ENCODE data around the gene SMURF2. TPM values are rescaled to one million over a fixed set of nuclear protein-coding genes. Genes with fewer than 3 reads are reported as not detected.

Gene SMURF2
- total RNA-seq, 4 donors from 2014 or later: 18.2 to 28.0 (median 21.3) TPM

GRCh38 chr17:64519601-64520000 lies 142.5 kb downstream of the SMURF2 start:
- no peaks in the 10 kb centered on the region for H3K9me3 ChIP-seq
- no peaks in the 10 kb centered on the region for H3K27me3 ChIP-seq
- 92 to 95% methylated on average over 6 of the region's 6 CpGs for WGBS, 2 donors
- H3K4me3 ChIP-seq: no peak overlapping the region
- TF ChIP-seq EP300 (IDR thresholded peaks at IDR 0.05) (no peak), CTCF (IDR thresholded peaks at IDR 0.05) (no peak), POLR2A (IDR thresholded peaks at IDR 0.05) (no peak)
- H3K27ac ChIP-seq: no peak overlapping the region
- peaks cover 0 to 99% (median 12%) of the 10 kb centered on the region in 3 donors for H3K36me3 ChIP-seq
- H3K4me1 ChIP-seq: no peaks in the 10 kb centered on the region
- DNase-seq (ENCODE audit: low spot score in 2 of 2): no peak

- WGBS, 2 donors: 90 to 100% methylated on average over 1 of the region's 1 CpG
- Histone ChIP-seq H3K4me1 (no peaks in the 10 kb centered on the region), H3K9me3 (no peaks in the 10 kb centered on the region), H3K27me3 (no peaks in the 10 kb centered on the region), H3K27ac (no peak overlapping the region), H3K36me3 (peaks cover 0 to 80% (median 21%) of the 10 kb centered on the region in 3 donors), H3K4me3 (no peak overlapping the region)
- no peak for TF ChIP-seq CTCF (IDR thresholded peaks at IDR 0.05)
- no peak for TF ChIP-seq POLR2A (IDR thresholded peaks at IDR 0.05)
- no peak for TF ChIP-seq EP300 (IDR thresholded peaks at IDR 0.05)
- DNase-seq (ENCODE audit: low spot score in 2 of 2): no peak
Observed at GRCh38 chr17:64515829-64516228, 146.3 kb downstream of the SMURF2 start.

- H3K4me3 ChIP-seq: no peak overlapping the region
- DNase-seq (ENCODE audit: low spot score in 2 of 2): no peak
- H3K36me3 ChIP-seq: peaks cover 0 to 80% (median 25%) of the 10 kb centered on the region in 3 donors
- peaks cover 0 to under 1% (median 0%) of the 10 kb centered on the region in 4 donors for H3K4me1 ChIP-seq
- no peaks in the 10 kb centered on the region for H3K9me3 ChIP-seq
- TF ChIP-seq EP300 (IDR thresholded peaks at IDR 0.05): no peak
- TF ChIP-seq CTCF (IDR thresholded peaks at IDR 0.05): no peak
- 75 to 90% methylated on average over 2 of the region's 2 CpGs for WGBS, 2 donors
- H3K27me3 ChIP-seq: no peaks in the 10 kb centered on the region
- no peak overlapping the region for H3K27ac ChIP-seq
Observed at GRCh38 chr17:64515419-64515818, 146.7 kb downstream of the SMURF2 start.

DNA sequence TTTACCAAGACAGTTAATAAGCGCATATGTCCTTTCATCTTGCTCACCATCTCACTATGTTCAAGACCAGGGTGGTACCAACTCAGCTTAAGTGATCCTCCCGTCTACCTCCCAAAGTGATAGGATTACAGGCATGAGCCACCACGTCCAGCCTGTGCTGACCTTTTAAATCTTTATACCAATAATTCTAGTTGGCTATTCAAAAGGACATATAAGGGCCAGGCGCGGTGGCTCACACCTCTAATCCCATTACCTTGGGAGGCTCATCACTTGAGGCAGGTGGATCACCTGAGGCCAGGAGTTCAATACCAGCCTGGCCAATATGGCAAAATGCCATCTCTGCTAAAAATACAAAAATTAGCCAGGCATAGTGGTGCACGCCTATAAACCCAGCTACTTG lies 152.9 kb downstream of the SMURF2 start:
- DNase-seq (ENCODE audit: low spot score in 2 of 2): no peak
- Histone ChIP-seq H3K27me3 (no peaks in the 10 kb centered on the region), H3K9me3 (no peaks in the 10 kb centered on the region), H3K4me1 (peaks cover 0 to 35% (median 25%) of the 10 kb centered on the region in 4 donors), H3K4me3 (no peak overlapping the region), H3K36me3 (peaks cover 2 to 39% (median 21%) of the 10 kb centered on the region in 3 donors), H3K27ac (no peak overlapping the region)
- 79 to 86% methylated on average over 6 of the region's 6 CpGs for WGBS, 2 donors
- TF ChIP-seq EP300 (IDR thresholded peaks at IDR 0.05) (no peak), POLR2A (IDR thresholded peaks at IDR 0.05) (no peak), CTCF (IDR thresholded peaks at IDR 0.05) (no peak)

DNA sequence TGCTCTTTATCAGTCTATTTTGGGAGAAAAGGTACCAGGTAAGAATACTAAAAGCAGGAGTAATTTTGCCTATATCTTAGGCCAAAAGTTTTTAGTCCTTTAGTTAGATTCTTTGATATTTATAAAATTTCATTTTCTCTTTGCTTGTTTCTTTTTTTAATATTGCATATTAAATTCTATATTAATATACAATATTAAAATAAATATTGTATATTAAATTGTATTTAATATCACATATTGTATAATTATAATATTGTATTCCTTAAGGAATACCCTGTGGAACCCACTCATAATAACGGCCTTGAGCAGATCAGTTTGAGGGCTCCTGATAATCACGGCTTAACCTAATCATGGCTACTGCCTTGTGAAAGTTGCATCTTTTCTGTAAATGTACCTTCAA lies 153.4 kb downstream of the SMURF2 start:
- no peak overlapping the region for H3K27ac ChIP-seq
- no peak for TF ChIP-seq EP300 (IDR thresholded peaks at IDR 0.05)

DNA sequence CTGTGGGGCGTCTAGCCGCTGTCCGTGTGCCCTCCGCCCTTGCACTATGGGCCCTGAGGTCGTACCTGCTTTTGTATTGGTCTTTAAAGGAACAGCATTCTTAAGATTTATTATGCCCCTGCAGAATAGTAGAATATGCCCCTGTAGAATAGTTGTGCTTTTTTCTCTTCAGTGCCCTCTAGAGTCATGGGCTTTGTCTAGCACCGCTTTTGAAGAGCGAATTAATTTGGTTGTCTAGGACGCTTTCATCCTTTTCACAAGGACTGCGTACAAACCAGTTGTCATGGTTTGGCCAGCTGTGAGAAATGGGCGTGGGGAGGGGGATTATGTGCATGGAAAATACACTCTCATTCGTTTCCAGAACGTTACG lies 154.7 kb downstream of the SMURF2 start:
- Histone ChIP-seq H3K4me1 (peaks cover 0 to 53% (median 43%) of the 10 kb centered on the region in 4 donors), H3K36me3 (peaks cover 9 to 53% (median 36%) of the 10 kb centered on the region in 3 donors), H3K27ac (peak overlapping the region; percentile 96 to 100 (median 100)), H3K9me3 (no peaks in the 10 kb centered on the region), H3K4me3 (peak overlapping the region; percentile 82 to 99 (median 86)), H3K27me3 (no peaks in the 10 kb centered on the region)
- peak in 1 of 2 donors; percentile 26 for DNase-seq (ENCODE audit: low spot score in 2 of 2)
- TF ChIP-seq POLR2A (IDR thresholded peaks at IDR 0.05): no peak
- TF ChIP-seq CTCF (IDR thresholded peaks at IDR 0.05): peak; percentile 9 to 50 (median 32)
- TF ChIP-seq EP300 (IDR thresholded peaks at IDR 0.05): no peak
- WGBS, 2 donors: 0% methylated on average over 13 of the region's 13 CpGs

More for the DNA sequence above, 153.4 kb downstream of the SMURF2 start:
- Histone ChIP-seq H3K4me3 (peak overlapping the region in 1 of 4 donors; percentile 3), H3K27me3 (no peaks in the 10 kb centered on the region), H3K4me1 (peaks cover 0 to 40% (median 30%) of the 10 kb centered on the region in 4 donors), H3K36me3 (peaks cover 2 to 44% (median 26%) of the 10 kb centered on the region in 3 donors), H3K9me3 (no peaks in the 10 kb centered on the region)
- DNase-seq (ENCODE audit: low spot score in 2 of 2): no peak
- whole genome bisulfite sequencing, 2 donors: 75 to 80% methylated on average over 2 of the region's 2 CpGs
